Small intestine (tissue), 7 donors: ENCODE results near the gene ZNF398. TPM values are rescaled to one million over a fixed set of nuclear protein-coding genes. Genes with fewer than 3 reads are reported as not detected.

Source experiments
- DNase-seq, 2 donors: peaks; one replicate each; pipeline versions ENCODE4 v3.0.0 to v3.0.0-alpha.2; 2013
- FAIRE-seq: peaks from 2 replicates; lab custom pipeline; 2012; peaks lifted over from hg19 to GRCh38; lab: Jason Lieb, UNC
- H3K27ac ChIP-seq, 3 donors: one replicate each; pipeline ENCODE4 v1.5.1; 2013; ENCODE audit warnings: low read length in 2 of 3, mild to moderate bottlenecking in 2 of 3, control low read depth in 1 of 3, inconsistent platforms in 1 of 3, low read depth in 1 of 3, moderate library complexity in 1 of 3
- H3K27me3 ChIP-seq, 3 donors: one replicate each; pipeline ENCODE4 v1.6.1; 2013; ENCODE audit warnings: low read length in 3 of 3, inconsistent platforms in 1 of 3; ENCODE audit not compliant: control insufficient read depth in 3 of 3, insufficient read depth in 3 of 3
- H3K36me3 ChIP-seq, 3 donors: one replicate each; pipeline ENCODE4 v1.6.1; 2013; ENCODE audit warnings: low read length in 3 of 3, inconsistent platforms in 1 of 3, low read depth in 1 of 3, mild to moderate bottlenecking in 1 of 3, moderate library complexity in 1 of 3; ENCODE audit not compliant: control insufficient read depth in 3 of 3, insufficient read depth in 2 of 3
- H3K4me1 ChIP-seq, 3 donors: one replicate each; pipeline ENCODE4 v1.6.1; 2013; ENCODE audit warnings: low read length in 2 of 3, inconsistent platforms in 1 of 3, low read depth in 1 of 3, mild to moderate bottlenecking in 1 of 3, moderate library complexity in 1 of 3; ENCODE audit not compliant: control insufficient read depth in 3 of 3, insufficient read depth in 2 of 3
- H3K4me3 ChIP-seq, 3 donors: one replicate each; pipeline ENCODE4 v1.5.1; 2013; ENCODE audit warnings: low read length in 3 of 3, control low read depth in 1 of 3, inconsistent platforms in 1 of 3, low read depth in 1 of 3, mild to moderate bottlenecking in 1 of 3, moderate library complexity in 1 of 3
- H3K9me3 ChIP-seq, 2 donors: one replicate each; pipeline ENCODE4 v1.6.1; 2013; ENCODE audit warnings: low read depth in 1 of 2, low read length in 1 of 2; ENCODE audit not compliant: control insufficient read depth in 2 of 2, insufficient read depth in 1 of 2
- WGBS, 3 donors: extraction: QIAGEN DNeasy Blood & Tissue Kit; methylation state at CpG; one replicate each; pipeline ENCODE4 v1.1.7; 2013; 5-methylcytosine and 5-hydroxymethylcytosine counted together
- polyA plus RNA-seq, 4 donors: library from polyadenylated mRNA; stranded (reverse) in 3 of 4; unstranded in 1 of 4; fragments of 200-250 nt in 3 of 4; fragments of 120-200 nt in 1 of 4; gene quantifications; one replicate each; pipeline versions ENCODE4 v1.2.1 to v1.2.3, GENCODE V29; 2013
- donor health status: healthy with polysubstance abuse.
- donor health status: control.
- donor health status: control.
- donor health status: Bipolar disorder and iron deficiency.
- donor health status: healthy.

ZNF398 gene
- polyA plus RNA-seq, 4 donors = 2.2 to 9.9 (median 3.2) TPM

- Histone ChIP-seq H3K36me3 (peaks cover 11 to 27% (median 15%) of the 10 kb centered on the region in 3 donors), H3K4me1 (no peaks in the 10 kb centered on the region), H3K4me3 (no peak overlapping the region), H3K27ac (no peak overlapping the region), H3K27me3 (no peaks in the 10 kb centered on the region), H3K9me3 (no peaks in the 10 kb centered on the region)
- FAIRE-seq = no peak
- no peak for DNase-seq
Observed at GRCh38 chr7:149180722-149181449, 33.6 kb downstream of the ZNF398 start.

GRCh38 chr7:149181450-149181790 is 34.2 kb downstream of the ZNF398 start:
- no peak for FAIRE-seq
- H3K36me3 ChIP-seq = peaks cover 10 to 21% (median 15%) of the 10 kb centered on the region in 3 donors

GRCh38 chr7:149184274-149184673 is 37.0 kb downstream of the ZNF398 start:
- no peak for FAIRE-seq

More at GRCh38 chr7:149181450-149181790, 34.2 kb downstream of the ZNF398 start:
- Histone ChIP-seq H3K27me3 (no peaks in the 10 kb centered on the region), H3K27ac (no peak overlapping the region), H3K4me1 (no peaks in the 10 kb centered on the region), H3K9me3 (no peaks in the 10 kb centered on the region), H3K4me3 (no peak overlapping the region)
- DNase-seq = no peak

GRCh38 chr7:149188213-149188612 is 41.0 kb downstream of the ZNF398 start:
- H3K4me3 ChIP-seq = no peak overlapping the region
- H3K27me3 ChIP-seq = no peaks in the 10 kb centered on the region
- no peak for DNase-seq
- WGBS, 3 donors = 71 to 90% (median 73%) methylated on average over 2 of the region's 2 CpGs
- no peaks in the 10 kb centered on the region for H3K36me3 ChIP-seq
- no peak overlapping the region for H3K27ac ChIP-seq
- H3K9me3 ChIP-seq = no peaks in the 10 kb centered on the region
- no peaks in the 10 kb centered on the region for H3K4me1 ChIP-seq
- FAIRE-seq = no peak

More at GRCh38 chr7:149184274-149184673, 37.0 kb downstream of the ZNF398 start:
- H3K4me3 ChIP-seq = no peak overlapping the region
- H3K27ac ChIP-seq = no peak overlapping the region
- H3K4me1 ChIP-seq = no peaks in the 10 kb centered on the region
- DNase-seq = no peak
- no peaks in the 10 kb centered on the region for H3K9me3 ChIP-seq
- H3K27me3 ChIP-seq = no peaks in the 10 kb centered on the region
- H3K36me3 ChIP-seq = peaks cover 2 to 7% (median 5%) of the 10 kb centered on the region in 3 donors
- WGBS, 3 donors = 89 to 92% (median 90%) methylated on average over 6 of the region's 6 CpGs

GRCh38 chr7:149188637-149189259 is 41.5 kb downstream of the ZNF398 start:
- WGBS, 3 donors = 57 to 63% (median 60%) methylated on average over 12 of the region's 12 CpGs
- no peak overlapping the region for H3K27ac ChIP-seq
- no peaks in the 10 kb centered on the region for H3K36me3 ChIP-seq
- no peak overlapping the region for H3K4me3 ChIP-seq
- no peaks in the 10 kb centered on the region for H3K9me3 ChIP-seq
- DNase-seq (no peak), FAIRE-seq (no peak)
- H3K27me3 ChIP-seq = no peaks in the 10 kb centered on the region
- H3K4me1 ChIP-seq = no peaks in the 10 kb centered on the region

- Histone ChIP-seq H3K9me3 (no peaks in the 10 kb centered on the region), H3K36me3 (no peaks in the 10 kb centered on the region), H3K4me1 (peaks cover 0 to 7% (median 5%) of the 10 kb centered on the region in 3 donors), H3K27me3 (no peaks in the 10 kb centered on the region), H3K4me3 (no peak overlapping the region), H3K27ac (peak overlapping the region in 1 of 3 donors; percentile 22)
- no peak for FAIRE-seq
- WGBS, 3 donors = 12 to 46% (median 26%) methylated on average over 5 of the region's 5 CpGs
- peak; percentile 77 to 79 for DNase-seq
Observed at GRCh38 chr7:149191851-149192250, 44.6 kb downstream of the ZNF398 start.

GRCh38 chr7:149194799-149195179 is 47.5 kb downstream of the ZNF398 start:
- Histone ChIP-seq H3K27me3 (no peaks in the 10 kb centered on the region), H3K9me3 (no peaks in the 10 kb centered on the region), H3K4me1 (peaks cover 0 to 10% (median 5%) of the 10 kb centered on the region in 3 donors), H3K27ac (peak overlapping the region in 2 of 3 donors; percentile 93 to 98), H3K36me3 (peaks cover 7 to 19% (median 9%) of the 10 kb centered on the region in 3 donors), H3K4me3 (peak overlapping the region in 2 of 3 donors; percentile 81 to 92)
- DNase-seq = no peak
- 52 to 74% (median 65%) methylated on average over 4 of the region's 4 CpGs for WGBS, 3 donors
- FAIRE-seq = no peak

- Histone ChIP-seq H3K4me3 (peak within 1 kb of the TSS; percentile 81 to 92 (median 92)), H3K27ac (peak within 1 kb of the TSS; percentile 84 to 98 (median 93)), H3K36me3 (peaks cover 10 to 26% (median 12%) of the 10 kb centered on the region in 3 donors), H3K27me3 (no peaks in the 10 kb centered on the region), H3K4me1 (peaks cover 0 to 10% (median 5%) of the 10 kb centered on the region in 3 donors), H3K9me3 (no peaks in the 10 kb centered on the region)
- 0% methylated on average over 48 to 97 of the region's 97 CpGs for WGBS, 3 donors
- FAIRE-seq (no peak), DNase-seq (peak; percentile 88 to 95)
Observed at GRCh38 chr7:149195180-149196150, 48.2 kb downstream of the ZNF398 start, which contains the start of gene ZNF282. Gene ZNF282 (plus strand): TSS chr7:149195546. CDS start chr7:149195590, 44 bp downstream.
